ENCODE measurements around the gene PIGW. TPM values are rescaled to one million over a fixed set of nuclear protein-coding genes. Genes with fewer than 3 reads are reported as not detected.
"Not testable (repeated sequence)": the region's sequence is repeated elsewhere in the genome, so short reads cannot be mapped to it uniquely, and the experiment has no call there.

PIGW gene
- total RNA-seq, 1 donor from 2014 or later: 7.6 TPM

- not testable (repeated sequence) for DNase-seq
Observed at GRCh38 chr17:36508439-36508838, 26.3 kb upstream of the PIGW start.

GRCh38 chr17:36509272-36509985 lies 25.4 kb upstream of the PIGW start:
- no peak for DNase-seq

DNA sequence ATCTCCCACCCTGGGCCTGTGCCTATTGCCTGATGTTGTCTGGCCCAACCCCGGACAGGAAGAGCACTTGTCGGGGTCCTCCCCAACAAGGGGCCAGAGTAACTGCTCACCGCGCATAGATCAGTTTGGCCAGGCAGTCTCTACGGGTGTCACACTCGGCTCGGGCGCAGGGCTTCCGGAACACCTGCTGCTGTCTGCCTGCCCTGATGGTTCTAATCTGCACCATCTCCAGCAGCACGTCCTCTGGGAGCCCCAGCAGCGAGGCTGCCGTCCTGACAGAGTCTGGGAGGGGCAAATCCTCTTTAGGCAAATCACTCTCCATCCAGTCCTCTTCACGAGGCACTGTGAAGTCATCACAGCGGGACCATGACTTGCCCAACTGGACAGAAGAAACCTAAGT lies 24.2 kb upstream of the PIGW start:
- peak; percentile 11 for DNase-seq

GRCh38 chr17:36511216-36511615 lies 23.6 kb upstream of the PIGW start:
- no peak for DNase-seq

GRCh38 chr17:36512641-36513040 lies 22.1 kb upstream of the PIGW start:
- DNase-seq: no peak

- DNase-seq: no peak
Observed at GRCh38 chr17:36514856-36515255, 19.9 kb upstream of the PIGW start.

DNA sequence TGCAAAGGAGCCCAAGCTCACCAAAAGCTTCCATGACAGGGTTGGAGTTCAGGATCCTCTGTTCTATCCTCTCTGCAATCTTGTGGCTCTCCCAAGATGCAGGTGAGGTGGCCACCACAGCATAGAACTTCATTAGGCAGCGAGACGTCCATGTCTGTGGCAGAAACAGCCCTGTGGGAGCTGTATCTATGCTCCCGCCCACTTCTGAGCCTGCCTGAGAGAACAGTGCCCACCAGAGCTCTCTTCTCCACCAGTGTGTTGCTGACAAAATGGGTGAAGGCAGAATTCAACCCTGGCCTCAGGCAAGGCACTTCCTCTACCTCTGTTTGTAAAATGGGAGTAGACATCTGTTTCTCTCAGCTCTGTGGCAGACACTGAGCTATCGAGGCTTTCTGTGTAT lies 18.9 kb upstream of the PIGW start:
- DNase-seq: no peak

- peak; percentile 78 for DNase-seq
Observed at GRCh38 chr17:36523113-36523512, 11.7 kb upstream of the PIGW start.

- no peak for DNase-seq
Observed at GRCh38 chr17:36524428-36524876, 10.3 kb upstream of the PIGW start.

DNA sequence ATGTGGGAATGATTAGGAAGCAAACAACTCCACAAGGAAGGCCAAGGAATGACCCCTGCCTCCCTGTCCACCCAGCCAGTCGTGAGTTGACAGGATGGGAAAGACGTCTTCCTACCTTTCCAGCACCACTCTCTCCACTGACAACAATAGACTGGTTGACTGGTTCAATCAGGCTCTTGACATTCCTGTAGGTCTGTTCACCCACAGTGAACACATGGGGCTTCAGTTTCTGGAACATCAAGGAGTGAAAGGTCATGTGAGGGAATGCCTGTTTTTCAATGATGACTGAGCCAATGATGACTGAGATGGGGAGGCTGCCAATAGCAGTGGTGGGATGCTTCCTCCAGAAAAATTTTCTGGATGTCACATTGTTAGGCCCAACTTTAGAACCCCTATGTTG lies 9.7 kb upstream of the PIGW start:
- no peak for DNase-seq

DNA sequence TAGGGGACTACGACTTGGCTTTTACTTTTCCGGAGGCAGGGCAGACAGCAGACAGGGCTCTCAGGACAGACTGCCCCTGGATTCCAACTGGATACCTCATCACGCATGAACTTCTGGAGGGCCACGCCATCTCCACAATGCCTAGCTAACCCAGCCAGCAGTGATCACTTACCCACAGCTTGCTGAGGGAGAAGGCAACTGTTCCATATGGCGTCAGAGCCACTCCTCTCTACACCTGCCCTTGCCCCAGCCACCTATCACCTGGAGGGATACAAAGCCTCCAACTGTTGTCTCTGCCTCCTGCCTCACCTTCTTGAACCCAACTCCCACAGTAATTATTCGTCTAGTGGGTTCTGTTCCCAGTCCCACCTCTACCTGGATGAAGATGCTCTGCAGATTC lies 8.9 kb upstream of the PIGW start:
- no peak for DNase-seq

DNA sequence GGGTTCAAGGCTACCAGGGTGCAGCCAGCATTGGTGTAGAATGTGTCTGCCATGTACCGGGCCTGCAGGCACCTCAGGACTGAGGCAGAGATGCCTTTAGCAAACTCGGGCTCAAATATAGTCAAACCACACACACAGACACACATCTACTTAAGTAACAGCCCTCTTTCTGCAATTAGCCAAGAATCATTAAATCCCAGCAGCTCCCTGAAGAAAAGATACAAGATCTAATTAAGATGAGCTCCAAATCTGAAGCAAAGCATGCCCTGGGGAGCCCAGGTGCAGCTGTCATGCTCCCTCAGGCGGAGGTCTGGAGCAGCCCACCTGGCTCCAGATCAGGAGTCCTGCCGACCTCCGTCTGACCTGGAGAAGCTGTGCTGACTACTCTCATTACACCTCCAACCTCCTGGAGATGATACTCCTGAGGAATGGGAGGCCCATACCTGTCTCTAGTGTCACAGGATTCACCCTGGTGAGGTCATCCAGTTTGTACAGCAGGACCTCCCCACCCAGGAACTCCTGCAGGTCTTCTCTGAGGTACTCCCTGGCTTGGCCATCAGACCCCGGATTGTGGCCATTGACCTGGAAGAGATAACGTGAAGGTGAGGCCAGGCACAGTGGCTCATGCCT lies 7.1 kb upstream of the PIGW start:
- DNase-seq: no peak

- no peak for DNase-seq
Observed at GRCh38 chr17:36529121-36529520, 5.7 kb upstream of the PIGW start.

DNA sequence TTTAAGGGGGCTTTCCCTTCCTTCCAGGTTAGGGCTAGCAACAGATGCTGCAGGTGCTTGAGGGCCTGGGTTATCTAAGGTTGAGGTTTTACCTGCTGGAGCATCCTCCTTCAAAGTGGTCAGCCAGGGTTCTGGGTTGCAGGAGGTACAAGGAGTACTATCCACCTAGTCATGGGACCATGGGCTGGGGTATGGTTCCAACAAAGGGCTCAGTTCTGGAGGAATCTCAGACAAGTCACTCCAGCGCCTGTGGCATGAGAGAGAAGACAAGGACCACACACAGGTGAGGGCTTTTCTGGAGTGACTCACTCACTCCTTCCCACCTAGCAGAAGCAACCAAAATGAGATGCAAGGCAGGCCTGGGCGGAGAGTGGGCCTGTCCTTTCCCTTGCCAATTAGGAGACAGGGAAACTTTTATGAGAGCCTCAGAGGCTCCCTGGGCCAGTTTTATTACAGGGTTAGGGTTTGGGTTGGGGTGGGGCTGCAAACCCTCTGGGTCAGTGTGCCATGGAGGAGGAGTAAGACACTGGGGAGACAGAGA lies 2.3 kb upstream of the PIGW start:
- DNase-seq: no peak

GRCh38 chr17:36533935-36534839 lies 600 bp upstream of the PIGW start:
- DNase-seq: peak; percentile 69

GRCh38 chr17:36535669-36536081 lies 888 bp downstream of the PIGW start:
- DNase-seq: no peak

DNA sequence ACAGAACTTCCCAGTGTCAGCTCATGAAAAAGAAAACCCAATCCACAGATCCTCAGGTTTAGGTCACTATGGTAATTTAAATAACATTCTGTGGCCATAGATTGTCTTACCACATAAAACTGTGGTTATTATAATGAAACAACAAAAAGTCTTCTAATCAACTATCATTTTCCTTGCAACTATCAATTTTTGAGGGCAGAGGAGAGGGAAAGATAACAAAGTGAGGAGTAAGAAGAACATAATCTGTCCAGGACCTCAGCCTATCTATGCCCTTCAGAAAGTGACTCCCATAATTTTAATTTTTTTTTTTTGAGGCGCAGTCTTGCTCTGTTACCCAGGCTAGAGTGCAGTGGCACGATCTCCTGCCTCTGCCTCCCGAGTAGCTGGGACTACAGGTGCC lies 5.9 kb downstream of the PIGW start:
- DNase-seq: no peak

- DNase-seq: no peak
Observed at GRCh38 chr17:36542755-36543154, 8.0 kb downstream of the PIGW start.

- DNase-seq: peak; percentile 51
Observed at GRCh38 chr17:36544044-36544306, 9.2 kb downstream of the PIGW start.

- peak; percentile 97 for DNase-seq
Observed at GRCh38 chr17:36544307-36545076, 9.7 kb downstream of the PIGW start, which contains the start of gene GGNBP2. Gene GGNBP2, plus strand, starts transcription at chr17:36544919. Its CDS starts 806 bp downstream, at chr17:36545725.

DNA sequence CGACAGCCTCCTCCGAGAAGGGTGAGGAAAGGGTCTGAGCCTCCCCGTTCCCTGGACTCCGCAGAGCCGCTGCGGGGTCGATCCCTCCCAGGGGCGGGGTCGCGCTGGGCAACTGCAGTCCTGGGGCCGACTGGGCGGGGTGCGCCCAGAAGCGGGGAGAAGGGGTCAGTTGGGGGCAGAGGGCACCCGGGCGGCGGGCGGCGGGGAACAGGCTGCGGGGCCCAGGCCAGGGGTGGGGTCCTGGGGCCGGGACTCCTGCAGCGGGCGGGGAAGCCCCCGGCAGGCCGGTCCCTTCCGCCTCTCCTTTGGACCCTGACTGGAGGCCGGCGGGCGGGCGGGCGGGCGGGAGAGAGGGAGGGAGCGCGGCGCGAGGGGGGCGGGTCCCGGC lies 10.3 kb downstream of the PIGW start:
- DNase-seq: no peak
